PC-3 (cell line): ENCODE data around the gene SRGAP3.

ENCODE experiments used
- EZH2 ChIP-seq: fragments of 300-600 bp; sonication (generic); IDR thresholded peaks from one replicate; pipeline ENCODE4 v1.6.1; 2017; ENCODE audit warnings: antibody characterized with exemption, mild to moderate bottlenecking, low read length; ENCODE audit not compliant: unreplicated experiment
- TF ChIP-seq, protein P1 (sequence below): fragments of 300-600 bp; sonication (generic); conservative IDR thresholded peaks from 2 replicates; pipeline ENCODE4 v1.5.1; 2017; ENCODE audit warnings: antibody characterized with exemption, low read depth, mild to moderate bottlenecking, low read length

GRCh38 chr3:8959668-8960067 is 289.8 kb downstream of the SRGAP3 start:
- TF ChIP-seq, protein P1, sequence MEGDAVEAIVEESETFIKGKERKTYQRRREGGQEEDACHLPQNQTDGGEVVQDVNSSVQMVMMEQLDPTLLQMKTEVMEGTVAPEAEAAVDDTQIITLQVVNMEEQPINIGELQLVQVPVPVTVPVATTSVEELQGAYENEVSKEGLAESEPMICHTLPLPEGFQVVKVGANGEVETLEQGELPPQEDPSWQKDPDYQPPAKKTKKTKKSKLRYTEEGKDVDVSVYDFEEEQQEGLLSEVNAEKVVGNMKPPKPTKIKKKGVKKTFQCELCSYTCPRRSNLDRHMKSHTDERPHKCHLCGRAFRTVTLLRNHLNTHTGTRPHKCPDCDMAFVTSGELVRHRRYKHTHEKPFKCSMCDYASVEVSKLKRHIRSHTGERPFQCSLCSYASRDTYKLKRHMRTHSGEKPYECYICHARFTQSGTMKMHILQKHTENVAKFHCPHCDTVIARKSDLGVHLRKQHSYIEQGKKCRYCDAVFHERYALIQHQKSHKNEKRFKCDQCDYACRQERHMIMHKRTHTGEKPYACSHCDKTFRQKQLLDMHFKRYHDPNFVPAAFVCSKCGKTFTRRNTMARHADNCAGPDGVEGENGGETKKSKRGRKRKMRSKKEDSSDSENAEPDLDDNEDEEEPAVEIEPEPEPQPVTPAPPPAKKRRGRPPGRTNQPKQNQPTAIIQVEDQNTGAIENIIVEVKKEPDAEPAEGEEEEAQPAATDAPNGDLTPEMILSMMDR, result no peak
- TF ChIP-seq EZH2, result no peak
